Skeletal muscle tissue (tissue), 4 donors: Measurements from ENCODE around the gene ZNF81. TPM values are rescaled to one million over a fixed set of nuclear protein-coding genes. Genes with fewer than 3 reads are reported as not detected.
"Not testable (repeated sequence)": the region's sequence is repeated elsewhere in the genome, so short reads cannot be mapped to it uniquely, and the experiment has no call there.

Source experiments
- H3K27ac ChIP-seq: one replicate; pipeline ENCODE4 v1.7.0; 2013; ENCODE audit warnings: mild to moderate bottlenecking, low read depth, low read length, inconsistent platforms
- H3K27me3 ChIP-seq, 3 donors: one replicate each; pipeline ENCODE4 v1.7.0; 2013; ENCODE audit warnings: low read length in 3 of 3; ENCODE audit not compliant: control insufficient read depth in 3 of 3, insufficient read depth in 3 of 3
- H3K36me3 ChIP-seq, 3 donors: one replicate each; pipeline ENCODE4 v1.7.0; 2013; ENCODE audit warnings: low read length in 3 of 3; ENCODE audit not compliant: control insufficient read depth in 3 of 3, insufficient read depth in 3 of 3
- H3K4me1 ChIP-seq, 3 donors: one replicate each; pipeline ENCODE4 v1.7.0; 2013; ENCODE audit warnings: low read length in 3 of 3, mild to moderate bottlenecking in 3 of 3; ENCODE audit not compliant: control insufficient read depth in 3 of 3, insufficient read depth in 3 of 3
- H3K4me3 ChIP-seq, 3 donors: one replicate each; pipeline ENCODE4 v1.7.0; 2013; ENCODE audit warnings: low read length in 3 of 3
- H3K9ac ChIP-seq, 3 donors: one replicate each; pipeline ENCODE4 v1.7.0; 2013; ENCODE audit warnings: low read length in 3 of 3, mild to moderate bottlenecking in 3 of 3, moderate library complexity in 2 of 3, low read depth in 1 of 3
- H3K9me3 ChIP-seq, 3 donors: one replicate each; pipeline ENCODE4 v1.7.0; 2013; ENCODE audit warnings: low read length in 3 of 3; ENCODE audit not compliant: control insufficient read depth in 3 of 3
- total RNA-seq: library from RNA; depleted of rRNA; stranded (reverse); fragments of >200 nt; gene quantifications from one replicate; pipeline ENCODE4 v1.2.3, GENCODE V29; 2014
- donor health status: Osteomylitis.

Gene ZNF81
- total RNA-seq, 1 donor from 2014 or later = 11.5 TPM

DNA sequence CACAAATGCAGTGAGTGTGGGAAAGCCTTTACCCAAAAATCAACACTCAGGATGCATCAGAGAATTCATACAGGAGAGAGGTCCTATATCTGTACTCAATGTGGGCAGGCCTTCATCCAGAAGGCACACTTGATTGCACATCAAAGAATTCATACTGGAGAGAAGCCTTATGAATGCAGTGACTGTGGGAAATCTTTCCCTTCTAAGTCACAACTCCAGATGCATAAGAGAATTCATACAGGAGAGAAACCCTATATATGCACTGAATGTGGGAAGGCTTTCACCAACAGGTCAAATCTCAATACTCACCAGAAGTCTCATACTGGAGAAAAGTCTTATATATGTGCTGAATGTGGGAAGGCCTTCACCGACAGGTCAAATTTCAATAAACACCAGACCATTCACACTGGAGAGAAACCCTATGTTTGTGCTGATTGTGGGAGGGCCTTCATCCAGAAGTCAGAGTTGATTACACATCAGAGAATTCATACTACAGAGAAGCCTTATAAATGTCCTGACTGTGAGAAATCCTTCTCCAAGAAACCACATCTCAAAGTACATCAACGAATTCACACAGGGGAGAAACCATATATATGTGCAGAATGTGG is 79.3 kb downstream of the ZNF81 start:
- H3K4me1 ChIP-seq = no peaks in the 10 kb centered on the region
- no peak overlapping the region for H3K27ac ChIP-seq
- H3K36me3 ChIP-seq = peaks cover 7 to 13% (median 8%) of the 10 kb centered on the region in 3 donors
- no peaks in the 10 kb centered on the region for H3K27me3 ChIP-seq
- H3K4me3 ChIP-seq = no peak overlapping the region
- no peak overlapping the region for H3K9ac ChIP-seq
- H3K9me3 ChIP-seq = peaks cover 2 to 11% (median 2%) of the 10 kb centered on the region in 3 donors

GRCh38 chrX:47918274-47918673 is 81.6 kb downstream of the ZNF81 start:
- H3K27me3 ChIP-seq = no peaks in the 10 kb centered on the region
- H3K36me3 ChIP-seq = peaks cover 7 to 13% (median 8%) of the 10 kb centered on the region in 3 donors
- H3K4me3 ChIP-seq = no peak overlapping the region
- no peaks in the 10 kb centered on the region for H3K4me1 ChIP-seq
- H3K27ac ChIP-seq = no peak overlapping the region
- no peak overlapping the region for H3K9ac ChIP-seq
- H3K9me3 ChIP-seq = peaks cover 2 to 14% (median 2%) of the 10 kb centered on the region in 3 donors

DNA sequence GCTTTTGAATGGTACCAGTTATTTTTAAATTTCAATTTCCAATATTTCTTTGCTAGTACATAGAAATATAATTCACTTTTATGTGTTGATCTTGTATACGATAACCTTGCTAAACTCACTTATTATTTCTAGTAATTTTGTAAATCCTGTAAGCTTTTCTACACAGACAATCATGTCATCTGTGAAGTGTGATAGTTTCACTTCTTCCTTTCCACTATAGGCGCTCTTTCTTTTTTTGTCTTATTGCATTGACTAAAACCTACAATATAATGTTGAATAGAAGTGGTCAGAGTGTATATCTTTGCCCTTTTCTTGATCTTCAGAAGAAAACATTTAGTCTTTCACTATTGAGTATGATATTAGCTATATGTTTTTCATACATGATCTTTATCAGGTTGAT is 90.5 kb downstream of the ZNF81 start:
- Histone ChIP-seq H3K27ac (no peak overlapping the region), H3K36me3 (no peaks in the 10 kb centered on the region)

GRCh38 chrX:47931970-47932369 is 95.3 kb downstream of the ZNF81 start:
- not testable (repeated sequence) for H3K9me3 ChIP-seq, H3K27ac ChIP-seq, H3K27me3 ChIP-seq, H3K9ac ChIP-seq, H3K4me1 ChIP-seq, H3K4me3 ChIP-seq, H3K36me3 ChIP-seq

More for the DNA sequence above, 90.5 kb downstream of the ZNF81 start:
- Histone ChIP-seq H3K27me3 (no peaks in the 10 kb centered on the region), H3K9me3 (peaks cover 0 to 5% (median 0%) of the 10 kb centered on the region in 3 donors), H3K9ac (no peak overlapping the region), H3K4me1 (no peaks in the 10 kb centered on the region), H3K4me3 (no peak overlapping the region)

DNA sequence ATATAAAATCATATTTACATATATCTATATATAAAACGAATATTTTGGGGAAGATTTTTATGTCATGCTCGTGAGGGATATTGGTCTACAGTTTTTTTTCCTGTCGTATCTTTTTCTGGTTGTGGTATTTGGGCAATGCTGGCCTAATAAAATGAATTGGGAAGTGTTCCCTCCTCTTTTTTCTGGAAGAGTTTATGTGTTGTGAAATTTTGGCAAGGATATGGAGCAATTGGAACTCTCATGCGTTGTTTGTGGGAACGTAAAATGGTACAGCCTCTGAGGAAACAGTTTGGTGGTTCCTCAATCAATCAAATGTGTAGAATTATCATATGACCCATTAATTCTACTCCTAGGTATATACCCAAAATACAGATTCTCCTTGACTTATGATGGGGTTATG is 97.2 kb downstream of the ZNF81 start:
- no peak overlapping the region for H3K4me3 ChIP-seq
- no peak overlapping the region for H3K27ac ChIP-seq
- H3K27me3 ChIP-seq = no peaks in the 10 kb centered on the region
- H3K9me3 ChIP-seq = no peaks in the 10 kb centered on the region
- no peaks in the 10 kb centered on the region for H3K36me3 ChIP-seq
- no peaks in the 10 kb centered on the region for H3K4me1 ChIP-seq
- H3K9ac ChIP-seq = no peak overlapping the region

GRCh38 chrX:47936224-47936939 is 99.7 kb downstream of the ZNF81 start:
- Histone ChIP-seq H3K9ac (no peak overlapping the region), H3K27ac (no peak overlapping the region), H3K9me3 (peaks cover 0 to 2% (median 0%) of the 10 kb centered on the region in 3 donors), H3K27me3 (no peaks in the 10 kb centered on the region), H3K4me3 (no peak overlapping the region), H3K36me3 (no peaks in the 10 kb centered on the region), H3K4me1 (no peaks in the 10 kb centered on the region)

DNA sequence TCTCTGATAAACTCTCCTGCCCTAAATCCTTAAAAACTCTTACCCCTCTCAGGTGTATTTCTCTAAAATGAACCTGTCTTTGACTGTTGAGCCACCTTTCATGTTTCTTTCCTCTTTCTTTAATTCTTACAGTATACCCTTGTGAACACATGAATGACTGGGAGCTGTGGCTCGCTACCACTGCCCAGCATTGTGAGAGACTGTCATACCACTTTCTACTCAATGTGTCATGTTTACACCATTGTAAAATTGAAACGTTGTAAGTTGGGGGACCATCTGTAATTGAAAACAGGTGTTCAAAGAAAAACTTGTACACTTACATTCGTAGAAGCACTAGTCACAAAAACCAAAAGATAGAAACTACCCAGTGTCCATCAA is 100.2 kb downstream of the ZNF81 start:
- Histone ChIP-seq H3K9ac (no peak overlapping the region), H3K27ac (no peak overlapping the region), H3K4me3 (no peak overlapping the region), H3K27me3 (no peaks in the 10 kb centered on the region), H3K4me1 (no peaks in the 10 kb centered on the region), H3K36me3 (no peaks in the 10 kb centered on the region), H3K9me3 (peaks cover 0 to 2% (median 0%) of the 10 kb centered on the region in 3 donors)

- Histone ChIP-seq H3K4me3 (no peak overlapping the region), H3K4me1 (no peaks in the 10 kb centered on the region), H3K27ac (no peak overlapping the region), H3K36me3 (no peaks in the 10 kb centered on the region), H3K27me3 (no peaks in the 10 kb centered on the region), H3K9ac (no peak overlapping the region), H3K9me3 (peaks cover 0 to 2% (median 0%) of the 10 kb centered on the region in 3 donors)
These were observed 103.7 kb downstream of the ZNF81 start for GRCh38 chrX:47940448-47940847.

GRCh38 chrX:47941423-47941822 is 104.7 kb downstream of the ZNF81 start:
- Histone ChIP-seq H3K4me3 (no peak overlapping the region), H3K9ac (no peak overlapping the region), H3K36me3 (no peaks in the 10 kb centered on the region), H3K9me3 (peaks cover 0 to 2% (median 0%) of the 10 kb centered on the region in 3 donors), H3K4me1 (no peaks in the 10 kb centered on the region), H3K27me3 (no peaks in the 10 kb centered on the region), H3K27ac (no peak overlapping the region)

DNA sequence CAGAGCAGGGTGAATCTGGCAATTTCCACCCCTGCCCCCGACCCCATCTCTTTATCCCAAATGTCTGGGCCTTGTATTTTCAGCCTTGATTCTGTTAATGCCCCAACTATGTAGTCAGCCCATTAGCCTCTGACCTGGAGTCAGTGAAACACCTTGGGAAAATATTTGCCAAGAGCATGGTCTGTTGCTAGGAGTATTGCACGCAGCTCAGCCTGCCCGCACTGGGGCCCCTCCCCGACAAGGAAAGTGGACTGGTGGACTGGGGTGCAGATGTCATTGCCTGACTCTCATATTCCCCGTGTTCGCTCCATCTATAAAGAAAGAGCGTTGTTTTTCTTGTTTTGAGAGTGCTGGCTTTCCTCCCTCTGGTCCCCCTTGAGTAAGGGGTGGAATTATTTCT is 118.6 kb downstream of the ZNF81 start:
- H3K27me3 ChIP-seq, H3K4me3 ChIP-seq, H3K27ac ChIP-seq, H3K4me1 ChIP-seq, H3K36me3 ChIP-seq, H3K9ac ChIP-seq: not testable (repeated sequence)
- peaks cover 0 to 14% (median 0%) of the 10 kb centered on the region in 3 donors for H3K9me3 ChIP-seq
